GM19438 (cell line): ENCODE results near the gene TAOK3.
A peak's percentile ranks its signal among the peaks of the same experiment; 100 is the strongest.
"Not testable (repeated sequence)": the region's sequence is repeated elsewhere in the genome, so short reads cannot be mapped to it uniquely, and the experiment has no call there.

Experiments used
- ATAC-seq: cut with Tn5 transposase; IDR thresholded peaks from one replicate; pipeline ENCODE4 v1.9.1; 2021; ENCODE audit warnings: low read depth; ENCODE audit not compliant: unreplicated experiment

The TAOK3 gene

GRCh38 chr12:118374126-118374725 is 1.5 kb upstream of the TAOK3 start:
- ATAC-seq = no peak

- no peak for ATAC-seq
Measured at GRCh38 chr12:118373616-118374015, 909 bp upstream of the TAOK3 start.

GRCh38 chr12:118371321-118372282 is 1.1 kb downstream of the TAOK3 start:
- ATAC-seq = no peak

GRCh38 chr12:118370601-118371000 is 2.1 kb downstream of the TAOK3 start:
- ATAC-seq = no peak

GRCh38 chr12:118368821-118369220 is 3.9 kb downstream of the TAOK3 start:
- no peak for ATAC-seq

- no peak for ATAC-seq
Measured at GRCh38 chr12:118361889-118362288, 10.8 kb downstream of the TAOK3 start.

- ATAC-seq = no peak
Measured at GRCh38 chr12:118361092-118361404, 11.7 kb downstream of the TAOK3 start.

DNA sequence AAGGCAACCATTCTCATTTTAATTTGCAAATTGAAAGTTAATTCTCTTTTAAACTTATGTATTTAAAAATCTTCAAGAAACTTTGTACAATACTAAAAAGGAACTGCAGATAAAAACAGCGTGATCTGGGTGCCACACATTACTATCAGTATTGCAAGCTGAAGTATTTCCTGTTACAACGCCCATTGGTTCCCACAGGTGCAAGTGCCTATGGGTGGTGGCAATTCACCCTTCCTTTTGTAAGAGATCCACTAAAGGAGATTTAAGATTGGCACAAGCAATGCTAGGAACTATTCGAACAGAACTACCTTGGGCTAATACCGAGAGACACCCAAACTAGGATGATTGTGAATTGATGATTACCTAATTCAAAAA is 13.2 kb downstream of the TAOK3 start:
- no peak for ATAC-seq

GRCh38 chr12:118358612-118359540 is 13.8 kb downstream of the TAOK3 start:
- no peak for ATAC-seq

GRCh38 chr12:118358008-118358359 is 14.7 kb downstream of the TAOK3 start:
- ATAC-seq = no peak

- ATAC-seq = no peak
Measured at GRCh38 chr12:118357257-118358007, 15.3 kb downstream of the TAOK3 start.

GRCh38 chr12:118356809-118357256 is 15.9 kb downstream of the TAOK3 start:
- no peak for ATAC-seq

DNA sequence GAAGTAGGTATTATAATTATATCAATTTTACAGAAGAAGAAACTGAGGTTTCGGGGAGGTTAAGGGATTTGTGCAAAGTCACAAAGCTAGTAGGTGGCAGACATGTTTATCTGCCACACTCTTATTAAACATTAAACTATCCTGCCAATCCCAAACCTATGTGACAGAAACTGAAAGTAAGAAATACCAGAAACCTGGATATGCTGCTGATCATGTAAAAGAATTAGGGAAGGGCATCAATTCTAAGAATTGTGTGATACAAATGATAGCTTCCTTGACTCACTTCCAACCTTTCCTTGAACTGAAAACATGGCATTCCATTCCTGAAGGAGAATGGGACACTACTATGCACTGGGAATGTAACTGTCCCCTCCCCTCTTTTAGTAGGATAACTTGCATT is 16.9 kb downstream of the TAOK3 start:
- no peak for ATAC-seq

- no peak for ATAC-seq
Measured at GRCh38 chr12:118354903-118355302, 17.8 kb downstream of the TAOK3 start.

GRCh38 chr12:118354503-118354902 is 18.2 kb downstream of the TAOK3 start:
- not testable (repeated sequence) for ATAC-seq

GRCh38 chr12:118353721-118354120 is 19.0 kb downstream of the TAOK3 start:
- ATAC-seq = no peak

DNA sequence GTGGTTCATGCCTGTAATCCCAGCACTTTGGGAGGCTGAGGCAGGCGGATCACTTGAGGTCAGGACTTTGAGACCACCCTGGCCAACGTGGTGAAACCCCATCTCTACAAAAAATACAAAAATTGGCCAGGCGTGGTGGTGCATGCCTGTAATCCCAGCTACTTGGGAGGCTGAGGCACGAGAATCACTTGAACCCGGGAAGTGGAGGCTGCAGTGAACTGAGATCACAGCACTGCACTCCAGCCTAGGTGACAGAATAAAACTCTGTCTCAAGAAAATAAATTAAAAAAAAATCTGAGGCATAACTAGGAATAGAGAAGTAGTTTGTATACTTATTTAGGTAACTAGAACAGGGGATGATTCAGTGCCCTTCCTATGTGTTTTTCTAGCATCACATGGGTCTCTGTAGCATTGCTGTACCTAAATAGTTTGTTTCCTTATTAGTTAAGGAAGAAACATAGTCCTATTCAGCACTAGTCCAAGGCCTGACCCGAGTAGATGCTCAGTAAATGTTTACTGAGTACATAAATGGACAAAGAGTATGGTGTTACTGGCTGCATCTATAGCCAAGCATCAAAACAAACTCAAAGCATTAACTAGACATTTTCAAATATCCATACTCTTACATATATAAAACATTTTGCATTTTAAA is 21.7 kb downstream of the TAOK3 start:
- no peak for ATAC-seq

GRCh38 chr12:118347916-118348315 is 24.8 kb downstream of the TAOK3 start:
- no peak for ATAC-seq

- ATAC-seq = peak; percentile 59
Measured at GRCh38 chr12:118346895-118347294, 25.8 kb downstream of the TAOK3 start.

DNA sequence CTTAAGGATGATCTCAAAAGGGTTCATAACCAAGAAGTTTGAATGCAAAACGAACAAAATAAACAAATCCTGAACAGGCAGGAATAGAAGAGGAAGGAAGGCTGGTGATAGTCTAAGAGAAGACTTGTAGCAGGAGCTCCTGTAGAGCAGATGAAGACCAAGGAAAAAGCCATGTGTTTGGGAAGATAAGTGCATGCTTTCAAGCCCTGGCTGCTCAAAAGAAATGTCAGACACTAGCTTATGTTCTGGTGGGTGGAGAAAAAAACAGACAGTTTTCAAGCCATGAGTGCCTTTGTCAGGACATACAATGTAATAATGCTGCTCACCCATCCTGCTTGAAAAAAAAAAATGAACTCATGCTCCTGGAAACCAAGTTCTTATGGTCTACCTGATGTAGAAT is 27.4 kb downstream of the TAOK3 start:
- ATAC-seq = no peak
